ENCODE results near the gene PCSK5. TPM values are rescaled to one million over a fixed set of nuclear protein-coding genes. Genes with fewer than 3 reads are reported as not detected.

Gene PCSK5
- total RNA-seq, 4 donors from 2014 or later: 37.7 to 53.4 (median 43.1) TPM

DNA sequence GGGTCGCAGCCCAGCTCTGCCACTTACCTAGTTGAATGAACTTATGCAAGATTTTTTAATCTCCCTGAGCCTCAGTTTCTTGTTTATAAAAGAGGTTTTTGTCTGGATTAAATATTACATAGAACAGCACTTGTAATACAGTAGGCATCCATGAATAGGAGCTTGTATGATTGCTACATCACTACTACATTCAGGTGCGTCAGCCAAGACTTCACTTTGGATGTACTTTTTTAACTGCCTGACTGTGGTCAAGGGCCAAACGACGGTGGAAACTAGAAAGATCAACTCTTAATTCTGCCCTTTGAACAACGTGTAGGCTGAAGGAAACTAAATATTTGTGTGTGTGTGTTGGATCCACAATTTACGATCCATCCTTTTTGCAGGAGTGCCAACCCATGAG lies 330.9 kb downstream of the PCSK5 start:
- DNase-seq (ENCODE audit: low spot score) (no peak), ATAC-seq (ENCODE audit: low FRiP score) (no peak)
- TF ChIP-seq, protein P1, sequence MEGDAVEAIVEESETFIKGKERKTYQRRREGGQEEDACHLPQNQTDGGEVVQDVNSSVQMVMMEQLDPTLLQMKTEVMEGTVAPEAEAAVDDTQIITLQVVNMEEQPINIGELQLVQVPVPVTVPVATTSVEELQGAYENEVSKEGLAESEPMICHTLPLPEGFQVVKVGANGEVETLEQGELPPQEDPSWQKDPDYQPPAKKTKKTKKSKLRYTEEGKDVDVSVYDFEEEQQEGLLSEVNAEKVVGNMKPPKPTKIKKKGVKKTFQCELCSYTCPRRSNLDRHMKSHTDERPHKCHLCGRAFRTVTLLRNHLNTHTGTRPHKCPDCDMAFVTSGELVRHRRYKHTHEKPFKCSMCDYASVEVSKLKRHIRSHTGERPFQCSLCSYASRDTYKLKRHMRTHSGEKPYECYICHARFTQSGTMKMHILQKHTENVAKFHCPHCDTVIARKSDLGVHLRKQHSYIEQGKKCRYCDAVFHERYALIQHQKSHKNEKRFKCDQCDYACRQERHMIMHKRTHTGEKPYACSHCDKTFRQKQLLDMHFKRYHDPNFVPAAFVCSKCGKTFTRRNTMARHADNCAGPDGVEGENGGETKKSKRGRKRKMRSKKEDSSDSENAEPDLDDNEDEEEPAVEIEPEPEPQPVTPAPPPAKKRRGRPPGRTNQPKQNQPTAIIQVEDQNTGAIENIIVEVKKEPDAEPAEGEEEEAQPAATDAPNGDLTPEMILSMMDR (IDR thresholded peaks at IDR 0.05): no peak

DNA sequence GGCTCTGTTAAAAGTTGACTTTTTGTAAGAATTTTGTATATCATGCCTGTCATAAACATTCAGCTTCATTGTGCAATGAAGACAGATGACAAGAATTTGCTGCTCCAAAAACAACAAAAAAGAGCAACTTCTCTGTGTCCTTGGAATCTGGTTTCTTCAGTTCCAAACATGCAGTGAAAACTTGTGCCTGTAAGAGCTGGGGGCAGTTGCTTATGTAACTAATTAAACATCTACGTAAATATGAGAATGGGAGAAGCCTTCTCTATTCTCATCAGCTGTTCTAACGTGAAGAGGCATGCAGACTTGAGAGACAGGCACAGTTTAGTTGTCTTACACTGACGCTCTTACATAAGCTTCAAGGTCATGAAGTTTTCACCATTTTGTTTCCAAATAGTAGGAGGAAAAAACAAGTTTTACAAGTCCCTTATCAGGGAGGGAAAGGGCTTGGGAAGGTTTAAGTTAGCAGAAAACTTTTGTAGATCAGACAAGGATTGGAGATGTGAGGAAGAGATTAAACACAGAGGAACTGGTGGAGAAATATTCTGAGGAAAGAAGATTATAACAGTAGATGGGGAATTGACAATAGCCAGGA lies 333.4 kb downstream of the PCSK5 start:
- ATAC-seq (ENCODE audit: low FRiP score): no peak
- TF ChIP-seq, protein P1 (IDR thresholded peaks at IDR 0.05): no peak
- no peak for DNase-seq (ENCODE audit: low spot score)

DNA sequence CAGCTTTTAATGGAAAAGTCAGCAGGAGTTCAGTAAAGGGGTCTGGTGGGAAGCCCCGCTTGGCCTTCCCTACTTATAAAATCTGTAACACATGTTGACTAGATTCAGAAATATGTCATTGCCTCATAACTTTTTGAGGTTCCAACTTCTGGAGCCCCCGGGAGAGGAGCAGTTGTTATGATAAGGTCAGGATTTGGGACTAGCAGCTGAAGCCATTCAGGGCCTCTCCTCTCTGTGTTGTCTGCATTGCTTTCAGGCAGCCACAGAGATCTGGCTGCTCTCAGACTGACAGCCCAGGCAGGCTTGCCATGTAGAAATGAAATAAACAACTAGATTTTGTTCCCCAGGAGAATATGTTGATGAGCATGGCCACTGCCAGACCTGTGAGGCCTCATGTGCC lies 336.7 kb downstream of the PCSK5 start:
- ATAC-seq (ENCODE audit: low FRiP score): no peak
- DNase-seq (ENCODE audit: low spot score): no peak
- TF ChIP-seq, protein P1 (IDR thresholded peaks at IDR 0.05): no peak

DNA sequence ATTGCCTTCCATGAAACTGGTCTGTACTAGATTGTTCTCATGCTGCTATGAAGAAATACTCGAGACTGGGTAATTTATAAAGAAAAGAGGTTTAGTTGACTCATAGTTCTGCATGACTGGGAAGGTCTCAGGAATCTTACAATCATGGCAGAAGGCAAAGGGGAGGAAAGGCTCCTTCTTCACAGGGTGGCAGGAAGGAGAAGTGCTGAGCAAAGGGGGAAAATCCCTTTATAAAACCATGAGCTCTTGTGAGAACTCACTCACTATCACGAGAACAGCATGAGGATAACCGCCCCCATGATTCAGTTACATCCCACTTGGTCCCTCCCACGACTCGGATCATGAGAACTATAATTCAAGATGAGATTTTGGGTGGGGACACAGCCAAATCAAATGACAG lies 340.5 kb downstream of the PCSK5 start:
- ATAC-seq (ENCODE audit: low FRiP score): no peak
- TF ChIP-seq, protein P1 (IDR thresholded peaks at IDR 0.05): no peak

DNA sequence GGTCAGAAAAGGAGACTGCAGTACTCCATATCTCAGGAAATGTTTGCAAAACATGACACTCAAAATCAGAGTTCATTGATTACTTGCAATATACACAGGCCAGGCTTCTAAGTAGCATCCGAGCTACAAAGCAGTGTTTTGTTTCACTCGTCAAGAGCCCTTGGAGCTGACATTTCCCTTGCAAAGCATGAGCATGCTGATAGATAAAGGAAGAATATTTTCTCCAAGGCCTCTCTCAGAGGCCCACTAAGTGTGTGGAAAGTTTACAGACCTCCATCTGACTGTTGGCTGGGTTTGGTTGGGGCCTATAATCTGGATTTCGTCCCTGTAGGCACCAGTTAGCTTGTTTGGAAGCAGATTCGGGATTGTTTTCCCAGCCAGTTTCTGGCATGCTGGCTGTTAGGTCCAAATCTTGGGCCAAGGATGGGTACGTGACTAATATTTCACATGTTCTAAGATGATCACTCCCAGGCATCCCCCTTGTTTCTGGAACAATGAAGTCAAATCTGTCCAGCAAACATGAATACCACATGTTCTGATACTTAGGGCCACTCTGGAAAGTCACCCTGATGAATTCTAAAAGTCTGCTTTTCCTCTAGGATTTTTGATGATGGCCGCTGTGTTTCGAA lies 342.5 kb downstream of the PCSK5 start:
- ATAC-seq (ENCODE audit: low FRiP score) (no peak), DNase-seq (ENCODE audit: low spot score) (no peak)
- TF ChIP-seq, protein P1 (IDR thresholded peaks at IDR 0.05): no peak

More for the DNA sequence above, 340.5 kb downstream of the PCSK5 start:
- no peak for DNase-seq (ENCODE audit: low spot score)

DNA sequence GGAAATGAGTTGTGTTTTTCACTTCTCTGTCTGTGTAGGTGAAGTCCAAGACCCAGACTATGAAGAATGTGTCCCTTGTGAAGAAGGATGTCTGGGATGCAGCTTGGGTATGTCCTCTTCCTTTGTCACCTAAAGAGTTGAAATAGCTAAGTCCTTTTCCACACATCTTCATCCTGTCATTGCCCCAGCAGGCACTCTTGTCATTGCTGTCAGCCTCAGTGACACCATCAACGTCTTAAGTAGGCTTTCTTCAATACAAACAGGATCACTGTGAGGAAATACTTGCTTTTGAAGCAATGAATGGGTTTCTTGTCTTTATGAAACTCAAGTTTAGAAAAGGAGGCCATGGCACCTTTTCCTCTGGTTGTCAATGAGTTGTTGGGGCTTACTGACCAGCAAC lies 350.1 kb downstream of the PCSK5 start:
- TF ChIP-seq, protein P1 (IDR thresholded peaks at IDR 0.05): no peak
- DNase-seq (ENCODE audit: low spot score) (no peak), ATAC-seq (ENCODE audit: low FRiP score) (no peak)

DNA sequence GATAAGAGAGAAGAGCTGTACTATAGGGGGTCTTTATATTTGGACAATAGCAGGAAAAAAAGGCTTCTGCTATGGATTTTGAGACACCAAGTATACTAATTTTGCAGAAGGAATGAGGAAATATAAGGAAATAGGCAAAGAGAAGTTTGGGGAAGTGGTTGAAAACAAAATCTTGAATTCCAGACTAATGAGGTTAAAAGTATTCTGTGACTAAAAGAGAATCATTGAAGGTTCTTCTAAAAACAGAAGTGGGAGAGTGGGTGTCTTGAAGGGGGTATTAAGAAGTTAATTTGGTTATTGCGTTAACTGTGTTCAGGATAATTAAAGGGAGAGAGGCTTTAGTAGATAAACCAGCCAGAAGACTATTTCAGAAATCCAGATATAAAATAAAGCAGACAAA lies 355.0 kb downstream of the PCSK5 start:
- DNase-seq (ENCODE audit: low spot score) (no peak), ATAC-seq (ENCODE audit: low FRiP score) (no peak)
- TF ChIP-seq, protein P1 (IDR thresholded peaks at IDR 0.05): no peak

Data from omental fat pad (tissue), 4 donors.